GM18511 (cell line): ENCODE measurements around the gene SIRPG.
"Not testable (repeated sequence)": the region's sequence is repeated elsewhere in the genome, so short reads cannot be mapped to it uniquely, and the experiment has no call there.

ENCODE experiments used
- ATAC-seq: cut with Tn5 transposase; IDR thresholded peaks from one replicate; pipeline ENCODE4 v1.9.1; 2021; ENCODE audit warnings: mild to moderate bottlenecking, moderate library complexity; ENCODE audit not compliant: unreplicated experiment

SIRPG gene

GRCh38 chr20:1672728-1673127, 15.1 kb upstream of the SIRPG start:
- no peak for ATAC-seq

DNA sequence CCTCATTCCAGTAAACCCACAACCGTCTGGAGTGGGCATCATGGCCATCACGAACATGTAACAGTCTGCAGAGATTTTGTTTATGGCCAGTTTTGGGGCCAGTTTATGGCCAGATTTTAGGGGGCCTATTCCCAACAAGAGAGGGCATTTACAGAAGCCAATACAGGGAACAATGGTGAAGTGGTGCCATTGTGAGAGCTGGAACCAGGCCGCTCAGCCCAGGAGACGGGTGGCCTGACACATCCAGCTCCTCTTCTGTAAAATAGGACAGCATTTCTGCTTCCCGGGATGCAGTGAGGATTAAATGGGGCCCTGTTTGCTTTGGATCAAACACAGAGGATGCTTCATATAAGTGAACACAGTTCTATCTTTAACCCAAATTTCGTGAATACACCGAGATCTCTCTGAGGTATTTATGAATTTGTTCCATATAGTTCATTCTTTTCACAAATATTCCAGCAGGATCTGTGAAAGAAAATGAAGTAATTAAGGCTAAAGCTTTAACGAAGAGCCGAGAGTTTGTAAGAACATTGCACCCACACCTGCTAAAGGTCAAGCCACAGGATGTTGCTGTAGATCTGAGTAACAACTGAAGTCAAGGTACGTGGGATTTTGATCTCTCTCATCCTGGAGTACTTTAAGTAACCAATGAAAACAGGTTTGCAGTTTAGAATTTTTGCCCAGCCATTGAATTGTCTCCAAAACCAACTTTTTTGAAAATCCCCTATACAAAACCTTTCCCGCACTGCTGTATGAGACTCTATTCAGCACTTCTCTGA, 14.5 kb upstream of the SIRPG start:
- no peak for ATAC-seq

GRCh38 chr20:1669304-1669703, 11.7 kb upstream of the SIRPG start:
- ATAC-seq = no peak

DNA sequence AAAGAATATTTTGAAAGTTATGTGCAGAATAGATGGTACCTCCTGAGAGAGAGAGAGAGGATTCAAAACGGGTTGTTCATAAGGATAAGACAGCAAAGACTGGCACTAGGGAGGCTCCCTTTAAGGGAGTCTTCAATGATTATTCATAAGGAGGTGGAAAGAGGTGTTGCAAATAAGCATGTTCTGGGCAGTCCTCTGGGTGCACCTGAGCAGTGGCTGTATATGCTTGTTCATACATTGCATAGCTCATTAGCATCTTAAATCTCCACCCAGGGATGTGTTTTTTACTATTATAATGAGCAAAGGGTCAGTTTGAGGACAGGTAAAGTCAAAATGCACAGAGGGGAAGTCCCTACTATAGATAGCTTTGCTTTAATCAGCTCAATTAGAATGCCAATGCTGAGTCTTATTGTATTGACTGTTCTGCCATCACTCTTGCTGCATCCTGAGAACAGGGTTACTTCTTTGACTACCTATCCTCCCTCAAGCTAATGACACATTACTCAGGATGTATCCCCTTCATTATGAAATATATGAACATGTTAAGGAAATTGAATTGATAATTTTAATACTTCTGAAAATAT, 10.0 kb upstream of the SIRPG start:
- no peak for ATAC-seq

GRCh38 chr20:1666802-1667201, 9.2 kb upstream of the SIRPG start:
- no peak for ATAC-seq

DNA sequence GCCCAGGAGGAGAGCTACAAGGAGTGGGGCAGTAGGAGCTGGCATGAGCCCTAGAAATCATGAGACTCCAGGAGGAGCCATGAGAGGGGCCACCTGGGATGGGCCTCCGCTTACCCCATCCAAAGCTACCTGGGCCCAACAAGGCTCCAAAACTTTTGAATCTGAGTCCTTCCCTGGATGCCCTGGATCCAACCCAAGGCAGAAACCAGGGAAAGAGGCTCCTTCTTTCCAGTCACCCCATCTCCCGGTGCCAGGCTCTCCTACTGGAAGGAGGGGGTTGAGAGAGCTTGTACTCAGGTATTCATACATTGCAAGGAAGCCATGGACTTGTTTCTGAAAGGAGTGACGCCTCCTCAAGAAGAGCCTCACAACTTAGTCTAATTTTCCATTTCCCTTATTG, 7.8 kb upstream of the SIRPG start:
- no peak for ATAC-seq

- ATAC-seq = no peak
These were observed 7.3 kb upstream of the SIRPG start for GRCh38 chr20:1664911-1665310.

- ATAC-seq = no peak
These were observed 6.3 kb upstream of the SIRPG start for GRCh38 chr20:1663917-1664316.

DNA sequence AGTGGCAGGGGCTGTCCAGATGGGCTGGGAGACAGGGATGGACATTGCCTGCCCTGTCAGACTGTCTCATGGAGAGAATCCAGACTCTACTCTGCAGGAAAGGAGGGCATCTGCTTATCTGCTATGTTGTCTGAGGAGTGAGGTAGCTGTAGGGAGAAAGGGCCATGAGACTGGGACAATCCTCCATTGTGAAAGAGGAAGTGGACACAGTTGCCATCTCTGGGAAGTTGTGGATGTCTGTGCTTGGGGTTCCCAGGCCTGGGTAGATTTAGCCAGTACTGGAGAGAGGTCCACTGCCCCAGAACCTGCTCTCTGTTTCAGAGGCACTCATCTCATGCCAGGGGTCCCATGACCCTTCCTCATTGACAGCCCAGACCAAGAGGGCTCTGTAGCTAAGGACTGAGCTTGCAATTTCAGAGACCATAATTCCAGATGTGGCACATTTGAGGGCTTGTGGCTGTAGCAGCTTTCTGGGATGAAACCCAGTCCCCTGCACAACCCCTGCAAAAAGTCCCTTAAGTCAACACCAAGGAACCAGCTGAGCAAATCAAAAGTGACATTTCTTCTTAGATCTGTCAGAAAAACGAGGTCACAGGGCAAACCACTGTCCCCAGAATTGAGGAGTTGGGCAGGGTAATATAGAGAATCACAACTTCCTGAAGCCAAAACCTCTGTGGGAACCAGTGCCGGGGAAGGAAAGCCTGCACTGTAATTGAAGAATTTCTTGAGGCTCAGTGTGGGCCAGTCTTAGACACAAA, 4.1 kb upstream of the SIRPG start:
- ATAC-seq = no peak

DNA sequence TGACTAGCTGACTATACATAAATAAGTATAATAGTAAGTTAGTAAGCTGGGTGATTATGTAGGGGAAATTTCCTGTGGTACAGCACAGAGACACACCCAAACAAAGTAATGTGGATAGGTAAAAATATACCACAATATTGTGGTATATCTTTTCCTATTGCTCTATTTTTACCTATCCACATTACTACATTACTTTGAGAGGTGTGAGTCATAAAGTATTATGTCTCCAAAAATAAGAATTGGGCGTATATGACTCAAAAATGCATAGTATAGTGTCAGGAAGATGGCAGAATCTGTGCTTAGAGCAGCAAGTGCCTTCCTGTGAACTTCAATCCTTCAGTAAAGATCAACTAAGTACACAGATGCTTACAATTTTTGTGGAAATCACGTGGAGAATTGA, 2.7 kb upstream of the SIRPG start:
- ATAC-seq = no peak

GRCh38 chr20:1656844-1657243, 735 bp downstream of the SIRPG start:
- ATAC-seq = no peak

GRCh38 chr20:1654996-1655395, 2.6 kb downstream of the SIRPG start:
- ATAC-seq = no peak

DNA sequence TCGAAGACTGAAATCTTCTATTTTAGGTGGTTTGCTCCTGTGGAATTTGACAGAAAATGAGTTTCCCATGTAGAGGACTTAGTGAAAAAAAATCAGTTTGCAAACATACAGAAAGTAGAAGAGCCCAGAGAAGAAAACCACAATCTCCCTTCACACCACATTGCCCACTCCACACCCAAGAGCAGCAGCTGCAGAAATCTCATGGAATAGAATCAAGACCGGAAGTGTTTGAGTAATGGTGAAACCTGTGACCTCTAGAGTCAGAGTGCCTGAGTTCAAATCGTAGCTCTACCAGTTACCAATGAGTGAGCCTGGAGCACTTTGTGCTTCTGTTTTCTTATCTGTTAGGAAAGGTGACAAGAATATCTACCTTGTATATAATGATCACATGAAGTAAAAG, 4.6 kb downstream of the SIRPG start:
- no peak for ATAC-seq

DNA sequence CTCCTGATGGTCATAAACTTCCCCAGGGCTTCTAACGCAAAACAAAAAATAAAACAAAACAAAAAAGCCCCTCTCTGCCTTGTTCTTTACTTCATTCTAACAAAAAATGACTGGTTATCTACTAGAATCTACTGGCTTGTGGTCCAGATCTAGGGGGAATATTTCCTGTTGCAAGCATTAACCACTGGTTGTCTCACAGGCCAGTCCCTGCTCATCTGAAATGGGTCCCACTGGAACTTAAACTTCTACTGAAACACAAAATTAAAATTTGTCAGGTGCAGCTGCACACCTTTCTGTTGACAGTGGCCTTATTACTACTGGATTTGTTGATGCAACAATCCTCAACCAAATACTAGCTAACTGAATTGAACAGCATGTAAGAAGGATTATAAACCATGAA, 5.5 kb downstream of the SIRPG start:
- ATAC-seq = no peak

- ATAC-seq = no peak
These were observed 6.1 kb downstream of the SIRPG start for GRCh38 chr20:1651268-1652058.

GRCh38 chr20:1648101-1648500, 9.5 kb downstream of the SIRPG start:
- no peak for ATAC-seq

DNA sequence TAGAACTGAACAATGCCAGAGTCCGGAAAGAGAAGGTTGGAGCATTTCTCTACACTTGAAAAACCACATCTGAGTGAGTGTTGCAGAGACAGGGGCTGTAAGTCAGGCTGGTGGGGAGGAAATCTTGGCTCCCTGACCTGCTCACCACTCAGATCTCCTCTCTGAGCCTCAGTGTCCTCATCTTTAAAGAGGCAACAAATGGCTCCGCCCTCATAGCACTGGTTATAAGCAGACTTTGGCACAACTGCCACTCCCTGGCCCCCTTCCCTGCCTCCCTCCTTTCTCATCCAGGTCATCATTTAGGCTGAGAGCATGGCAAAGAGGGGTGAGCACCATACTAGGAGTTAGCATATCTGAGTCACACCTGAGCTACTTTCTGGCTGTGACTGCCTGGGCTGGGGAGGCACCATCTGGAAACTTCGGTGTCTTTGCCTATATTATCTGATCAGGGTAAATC, 10.6 kb downstream of the SIRPG start:
- ATAC-seq = no peak

DNA sequence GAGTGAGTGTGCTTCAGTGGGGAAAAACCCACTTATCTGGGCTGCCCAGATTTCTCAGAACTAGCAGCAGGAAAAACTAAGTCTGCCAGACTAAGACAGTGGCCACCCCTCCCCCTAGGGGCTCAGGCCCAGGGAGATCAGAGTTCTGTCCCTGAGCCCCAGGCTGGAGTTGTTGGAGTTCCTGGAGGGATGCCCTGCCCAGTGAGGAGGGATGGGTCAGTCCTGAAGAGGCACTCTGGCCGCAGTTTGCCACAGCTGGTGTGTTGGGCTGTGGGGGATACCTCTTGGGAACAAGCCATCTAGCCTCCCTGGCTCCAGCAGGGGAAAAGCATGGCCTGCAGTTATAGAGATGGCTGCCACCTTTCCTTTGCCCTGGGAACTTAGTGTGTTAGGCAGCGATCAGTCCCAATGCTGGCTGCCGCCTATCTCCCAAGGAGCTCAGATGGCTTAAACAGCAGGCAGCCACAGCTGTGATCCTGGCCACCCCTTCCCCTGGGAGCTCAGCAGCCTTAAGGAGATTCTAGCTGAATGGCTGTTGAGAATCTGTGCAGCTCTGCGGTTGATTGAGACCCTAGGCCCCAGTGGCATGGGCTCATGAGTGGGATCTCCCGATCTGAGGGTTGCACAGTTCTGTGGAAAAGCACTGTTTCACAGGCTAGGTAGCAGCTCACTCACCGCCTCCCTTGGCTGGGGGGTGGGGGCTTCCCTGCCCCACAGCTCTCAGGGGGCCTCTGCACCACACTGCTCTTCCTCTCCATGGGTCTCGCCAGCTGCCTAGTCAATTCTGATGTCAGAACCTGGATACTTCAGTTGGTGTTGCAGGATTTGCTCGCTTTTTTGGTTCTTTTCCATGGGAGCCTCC, 13.2 kb downstream of the SIRPG start:
- no peak for ATAC-seq

DNA sequence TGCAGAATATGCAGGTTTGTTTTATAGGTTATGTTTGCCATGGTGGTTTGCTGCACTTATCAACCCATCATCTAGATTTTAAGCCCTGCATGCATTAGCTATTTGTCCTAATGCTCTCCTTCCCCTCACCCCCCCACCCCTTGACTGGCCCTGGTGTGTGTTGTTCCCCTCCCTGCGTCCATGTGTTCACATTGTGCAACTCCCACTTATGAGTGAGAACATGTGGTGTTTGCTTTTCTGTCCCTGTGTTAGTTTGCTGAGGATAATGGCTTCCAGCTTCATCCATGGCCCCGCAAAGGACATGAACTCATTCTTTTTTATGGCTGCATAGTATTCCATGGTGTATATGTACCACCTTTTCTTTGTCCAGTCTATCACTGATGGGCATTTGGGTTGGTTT, 18.9 kb downstream of the SIRPG start:
- ATAC-seq = not testable (repeated sequence)

DNA sequence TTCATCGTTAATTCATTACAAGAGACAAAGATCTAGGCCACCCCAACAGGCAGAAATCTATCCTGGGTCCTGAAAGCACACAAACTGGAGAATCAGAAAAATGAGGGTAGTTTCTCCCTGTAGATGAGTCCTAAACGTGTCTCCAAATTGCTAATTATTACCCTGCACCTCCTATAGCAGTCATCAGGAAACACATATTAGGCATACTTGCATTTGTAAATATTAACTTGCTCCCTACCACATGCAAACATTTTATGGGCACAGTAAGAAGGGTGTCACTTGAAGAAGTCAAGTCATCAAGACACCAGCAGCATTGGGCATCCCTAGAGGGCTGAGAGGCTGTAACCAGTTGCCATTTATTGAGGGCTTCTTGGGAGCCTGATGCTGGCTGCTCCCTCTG, 19.8 kb downstream of the SIRPG start:
- no peak for ATAC-seq
